Vagina (tissue), 2 donors: ENCODE data around the gene NPLOC4.

Source experiments
- POLR2AphosphoS5 ChIP-seq, 2 donors: sonication (generic); formaldehyde crosslinking; IDR thresholded peaks; one replicate each; pipeline ENCODE4 v1.9.0; 2017; ENCODE audit warnings: antibody characterized with exemption in 2 of 2, mild to moderate bottlenecking in 2 of 2, low read depth in 1 of 2; ENCODE audit not compliant: insufficient read depth in 1 of 2
- TF ChIP-seq, protein P1 (sequence below), 3 experiments: fragments of 450-650 bp in 2 of 3; fragments of 200-600 bp in 1 of 3; sonication (generic) in 1 of 3; IDR thresholded peaks; one replicate each; pipeline ENCODE4 v1.5.1; 2017 to 2019; ENCODE audit warnings: antibody characterized with exemption in 3 of 3, mild to moderate bottlenecking in 2 of 3, moderate library complexity in 2 of 3

DNA sequence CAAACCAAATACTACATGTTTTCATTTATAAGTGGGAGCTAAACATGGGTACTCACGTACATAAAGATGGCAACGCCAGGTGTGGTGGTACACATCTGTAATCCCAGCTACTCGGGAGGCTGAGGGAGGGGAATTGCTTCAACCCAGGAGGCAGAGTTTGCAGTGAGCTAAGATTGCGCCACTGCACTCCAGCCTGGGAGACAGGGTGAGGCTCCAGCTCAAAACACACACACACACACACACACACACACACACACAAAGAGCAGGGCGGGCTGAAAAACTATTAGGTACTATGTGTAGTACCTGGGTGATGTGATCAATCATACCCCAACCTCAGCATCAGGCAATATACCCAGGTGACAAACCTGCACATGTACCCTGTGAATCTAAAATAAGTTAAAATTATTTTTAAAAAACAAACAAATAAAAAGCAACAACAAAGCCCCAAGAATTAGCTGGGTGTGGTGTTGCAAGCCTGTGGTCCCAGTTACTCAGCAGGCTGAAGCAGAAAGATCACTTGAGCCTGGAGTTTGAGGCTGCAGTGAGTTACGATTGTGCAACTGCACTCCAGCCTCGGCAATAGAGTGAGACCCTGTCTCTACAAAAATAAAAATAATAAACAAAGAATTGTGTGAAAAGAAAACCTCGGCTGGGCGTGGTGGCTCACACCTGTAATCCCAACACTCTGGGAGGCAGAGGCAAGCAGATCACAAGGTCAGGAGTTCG, 72.9 kb downstream of the NPLOC4 start:
- TF ChIP-seq, protein P1, sequence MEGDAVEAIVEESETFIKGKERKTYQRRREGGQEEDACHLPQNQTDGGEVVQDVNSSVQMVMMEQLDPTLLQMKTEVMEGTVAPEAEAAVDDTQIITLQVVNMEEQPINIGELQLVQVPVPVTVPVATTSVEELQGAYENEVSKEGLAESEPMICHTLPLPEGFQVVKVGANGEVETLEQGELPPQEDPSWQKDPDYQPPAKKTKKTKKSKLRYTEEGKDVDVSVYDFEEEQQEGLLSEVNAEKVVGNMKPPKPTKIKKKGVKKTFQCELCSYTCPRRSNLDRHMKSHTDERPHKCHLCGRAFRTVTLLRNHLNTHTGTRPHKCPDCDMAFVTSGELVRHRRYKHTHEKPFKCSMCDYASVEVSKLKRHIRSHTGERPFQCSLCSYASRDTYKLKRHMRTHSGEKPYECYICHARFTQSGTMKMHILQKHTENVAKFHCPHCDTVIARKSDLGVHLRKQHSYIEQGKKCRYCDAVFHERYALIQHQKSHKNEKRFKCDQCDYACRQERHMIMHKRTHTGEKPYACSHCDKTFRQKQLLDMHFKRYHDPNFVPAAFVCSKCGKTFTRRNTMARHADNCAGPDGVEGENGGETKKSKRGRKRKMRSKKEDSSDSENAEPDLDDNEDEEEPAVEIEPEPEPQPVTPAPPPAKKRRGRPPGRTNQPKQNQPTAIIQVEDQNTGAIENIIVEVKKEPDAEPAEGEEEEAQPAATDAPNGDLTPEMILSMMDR (IDR thresholded peaks at IDR 0.05): no peak
- TF ChIP-seq POLR2AphosphoS5 (IDR thresholded peaks at IDR 0.05; ENCODE audit: insufficient read depth in 1 of 2, low read depth in 1 of 2): no peak
